Endothelial cell (in vitro differentiated cells): ENCODE measurements around the gene NOPCHAP1. TPM values are rescaled to one million over a fixed set of nuclear protein-coding genes. Genes with fewer than 3 reads are reported as not detected.

ENCODE experiments used
- DNase-seq: peaks from one replicate; pipeline ENCODE4 v3.0.0; 2021; ENCODE audit warnings: low spot score
- H3K27ac Mint-ChIP-seq: one replicate; pipeline ENCODE4 v1.8.0; 2021; ENCODE audit warnings: mixed read lengths, inconsistent platforms; ENCODE audit not compliant: unreplicated experiment
- H3K27me3 Mint-ChIP-seq: one replicate; pipeline ENCODE4 v1.8.0; 2021; ENCODE audit warnings: mild to moderate bottlenecking, moderate library complexity, mixed read lengths, inconsistent platforms; ENCODE audit not compliant: unreplicated experiment
- H3K36me3 Mint-ChIP-seq: one replicate; pipeline ENCODE4 v1.8.0; 2021; ENCODE audit warnings: mild to moderate bottlenecking, low read depth, mixed read lengths, inconsistent platforms; ENCODE audit not compliant: unreplicated experiment
- H3K4me1 Mint-ChIP-seq: one replicate; pipeline ENCODE4 v1.8.0; 2021; ENCODE audit warnings: mild to moderate bottlenecking, mixed read lengths, inconsistent platforms; ENCODE audit not compliant: unreplicated experiment
- H3K4me3 Mint-ChIP-seq: one replicate; pipeline ENCODE4 v1.8.0; 2021; ENCODE audit warnings: mild to moderate bottlenecking, mixed read lengths, inconsistent platforms; ENCODE audit not compliant: unreplicated experiment
- H3K9me3 Mint-ChIP-seq: one replicate; pipeline ENCODE4 v1.8.0; 2021; ENCODE audit warnings: mixed read lengths, inconsistent platforms; ENCODE audit not compliant: unreplicated experiment
- total RNA-seq: library from RNA; stranded (reverse); fragmentation: NEBNext Ultra II Directional; extraction: Animal tissue kit (Norgen Biotek cat#: 25700); gene quantifications from one replicate; pipeline ENCODE4 v1.2.1, GENCODE V29; 2021; ENCODE audit not compliant: unreplicated experiment
- TF ChIP-seq, protein P1 (sequence below): fragments of 200-600 bp; sonication (generic); IDR thresholded peaks from one replicate; pipeline ENCODE4 v1.5.0; 2021; ENCODE audit warnings: antibody characterized with exemption; ENCODE audit not compliant: unreplicated experiment

The NOPCHAP1 gene
- total RNA-seq, 1 donor from 2014 or later, result 14.3 TPM

DNA sequence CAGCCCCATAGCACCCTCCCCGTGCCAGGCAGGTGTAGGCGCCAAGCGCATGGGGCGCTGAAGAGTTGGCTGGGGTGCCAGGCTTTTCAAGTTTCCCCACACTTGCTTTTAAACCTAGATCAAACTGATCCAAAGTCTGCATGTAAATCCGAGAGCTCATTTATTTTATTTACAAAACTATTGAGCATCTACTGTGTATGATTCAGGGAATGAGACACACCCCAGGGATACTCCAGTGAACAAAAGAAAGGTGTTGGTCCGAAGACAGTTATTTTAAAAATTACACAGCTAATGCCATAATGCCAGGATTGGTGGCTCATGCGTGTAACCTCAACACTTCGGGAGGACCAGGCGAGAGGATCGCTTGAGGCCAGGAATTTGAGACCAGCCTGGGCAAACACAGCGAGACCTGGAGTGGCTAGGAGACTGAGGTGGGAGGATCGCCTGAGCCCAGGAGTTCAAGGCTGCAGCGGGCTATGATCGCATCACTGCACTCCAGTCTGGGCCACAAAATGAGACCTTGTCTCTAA lies 27.2 kb upstream of the NOPCHAP1 start:
- peaks cover 5% of the 10 kb centered on the region for H3K27me3 Mint-ChIP-seq
- H3K9me3 Mint-ChIP-seq, result no peaks in the 10 kb centered on the region
- H3K36me3 Mint-ChIP-seq, result no peaks in the 10 kb centered on the region

DNA sequence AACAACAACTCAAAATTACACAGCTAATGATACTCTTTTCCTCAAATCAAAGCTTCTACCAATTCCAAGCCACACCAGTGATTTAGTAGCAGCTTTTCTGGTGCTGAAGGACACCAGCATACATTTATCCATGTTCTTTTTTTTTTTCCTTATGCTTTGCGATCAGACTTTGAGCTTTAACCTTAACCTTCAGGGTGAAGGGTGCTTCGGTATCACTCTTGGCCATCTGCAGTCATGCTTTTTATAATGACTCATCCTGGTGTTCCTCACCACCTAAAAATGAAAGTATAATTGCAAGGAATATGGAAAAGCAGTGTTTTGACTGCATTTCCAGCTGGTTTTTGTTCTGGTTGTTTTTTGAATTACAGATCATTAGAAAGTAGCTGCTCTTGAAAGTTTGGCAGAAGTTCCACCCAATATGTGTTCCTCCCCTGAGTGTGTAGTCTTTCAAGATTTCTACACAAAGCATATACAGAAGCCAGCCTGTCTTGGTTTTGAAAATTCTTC lies 26.7 kb upstream of the NOPCHAP1 start:
- no peaks in the 10 kb centered on the region for H3K9me3 Mint-ChIP-seq
- DNase-seq, result no peak
- H3K4me3 Mint-ChIP-seq, result peak overlapping the region; percentile 90
- H3K27me3 Mint-ChIP-seq, result peaks cover 5% of the 10 kb centered on the region
- no peaks in the 10 kb centered on the region for H3K4me1 Mint-ChIP-seq
- H3K27ac Mint-ChIP-seq, result no peak overlapping the region
- no peaks in the 10 kb centered on the region for H3K36me3 Mint-ChIP-seq
- TF ChIP-seq, protein P1, sequence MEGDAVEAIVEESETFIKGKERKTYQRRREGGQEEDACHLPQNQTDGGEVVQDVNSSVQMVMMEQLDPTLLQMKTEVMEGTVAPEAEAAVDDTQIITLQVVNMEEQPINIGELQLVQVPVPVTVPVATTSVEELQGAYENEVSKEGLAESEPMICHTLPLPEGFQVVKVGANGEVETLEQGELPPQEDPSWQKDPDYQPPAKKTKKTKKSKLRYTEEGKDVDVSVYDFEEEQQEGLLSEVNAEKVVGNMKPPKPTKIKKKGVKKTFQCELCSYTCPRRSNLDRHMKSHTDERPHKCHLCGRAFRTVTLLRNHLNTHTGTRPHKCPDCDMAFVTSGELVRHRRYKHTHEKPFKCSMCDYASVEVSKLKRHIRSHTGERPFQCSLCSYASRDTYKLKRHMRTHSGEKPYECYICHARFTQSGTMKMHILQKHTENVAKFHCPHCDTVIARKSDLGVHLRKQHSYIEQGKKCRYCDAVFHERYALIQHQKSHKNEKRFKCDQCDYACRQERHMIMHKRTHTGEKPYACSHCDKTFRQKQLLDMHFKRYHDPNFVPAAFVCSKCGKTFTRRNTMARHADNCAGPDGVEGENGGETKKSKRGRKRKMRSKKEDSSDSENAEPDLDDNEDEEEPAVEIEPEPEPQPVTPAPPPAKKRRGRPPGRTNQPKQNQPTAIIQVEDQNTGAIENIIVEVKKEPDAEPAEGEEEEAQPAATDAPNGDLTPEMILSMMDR, result no peak

More for the DNA sequence above, 27.2 kb upstream of the NOPCHAP1 start:
- peak overlapping the region; percentile 90 for H3K4me3 Mint-ChIP-seq
- no peak overlapping the region for H3K27ac Mint-ChIP-seq
- TF ChIP-seq, protein P1, result no peak
- H3K4me1 Mint-ChIP-seq, result no peaks in the 10 kb centered on the region
- no peak for DNase-seq

DNA sequence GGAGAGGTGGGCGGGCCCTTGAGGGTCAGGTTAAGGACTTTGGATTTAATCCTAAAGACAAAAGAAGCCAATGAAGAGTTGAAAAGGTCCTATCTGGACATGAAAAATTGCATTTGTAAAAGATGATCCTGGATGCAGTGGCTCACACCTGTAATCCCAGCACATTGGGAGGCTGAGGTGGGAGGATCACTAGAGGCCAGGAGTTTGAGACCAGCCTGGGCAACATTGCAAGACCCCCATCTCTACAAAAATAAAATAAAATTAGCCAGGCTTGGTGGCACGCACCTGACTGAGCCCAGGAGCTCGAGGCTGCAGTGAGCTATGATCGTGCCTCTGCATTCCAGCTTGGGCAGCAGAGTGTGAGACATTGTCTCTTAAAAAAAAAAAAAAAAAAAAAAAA lies 25.7 kb upstream of the NOPCHAP1 start:
- Mint-ChIP-seq H3K4me3 (no peak overlapping the region), H3K9me3 (no peaks in the 10 kb centered on the region), H3K4me1 (no peaks in the 10 kb centered on the region), H3K27ac (no peak overlapping the region), H3K36me3 (no peaks in the 10 kb centered on the region), H3K27me3 (peaks cover 5% of the 10 kb centered on the region)
- TF ChIP-seq, protein P1, result no peak
- DNase-seq, result no peak

GRCh38 chr12:104963757-104964156 lies 22.4 kb upstream of the NOPCHAP1 start:
- no peak overlapping the region for H3K4me3 Mint-ChIP-seq
- H3K27me3 Mint-ChIP-seq, result no peaks in the 10 kb centered on the region
- H3K27ac Mint-ChIP-seq, result peak overlapping the region; percentile 28

DNA sequence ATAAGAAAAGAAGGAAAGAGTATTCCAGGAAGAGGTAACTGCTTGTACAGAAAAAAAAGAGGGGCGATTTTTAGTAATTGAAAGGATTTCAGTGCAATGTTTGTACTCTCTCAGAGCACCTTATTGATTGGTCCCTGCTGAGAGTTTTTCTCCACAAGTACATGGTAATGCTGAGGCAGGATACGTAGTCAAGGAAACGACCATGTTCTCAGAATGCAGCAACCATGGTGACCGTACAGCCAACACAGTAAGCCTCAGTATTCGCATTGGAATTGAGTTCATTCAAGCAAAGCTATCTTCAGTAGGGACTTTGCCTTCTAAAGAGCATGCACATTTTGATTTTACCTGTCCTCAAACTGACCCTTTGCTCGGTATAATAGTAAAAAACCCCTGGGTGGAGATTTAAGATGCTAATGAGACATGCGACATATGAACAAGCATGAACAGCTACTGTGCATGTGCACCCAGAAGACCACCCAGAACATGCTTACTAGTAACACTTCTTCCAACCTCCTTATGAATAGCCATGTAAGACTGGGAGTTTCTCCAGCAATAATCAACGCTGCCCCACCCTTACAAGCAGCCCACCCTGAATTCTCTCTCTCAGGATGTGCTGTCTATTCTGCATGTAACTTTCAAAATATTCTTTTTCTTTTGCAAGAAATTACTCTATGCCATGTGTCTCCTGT lies 21.8 kb upstream of the NOPCHAP1 start:
- no peaks in the 10 kb centered on the region for H3K27me3 Mint-ChIP-seq
- no peaks in the 10 kb centered on the region for H3K36me3 Mint-ChIP-seq
- no peaks in the 10 kb centered on the region for H3K4me1 Mint-ChIP-seq
- TF ChIP-seq, protein P1, result no peak
- peak overlapping the region; percentile 28 for H3K27ac Mint-ChIP-seq
- no peak for DNase-seq
- H3K4me3 Mint-ChIP-seq, result no peak overlapping the region
- no peaks in the 10 kb centered on the region for H3K9me3 Mint-ChIP-seq

More at GRCh38 chr12:104963757-104964156, 22.4 kb upstream of the NOPCHAP1 start:
- Mint-ChIP-seq H3K9me3 (no peaks in the 10 kb centered on the region), H3K36me3 (no peaks in the 10 kb centered on the region), H3K4me1 (no peaks in the 10 kb centered on the region)
- TF ChIP-seq, protein P1, result no peak
- DNase-seq, result no peak
